ENCODE measurements around the gene CUL4A.

The CUL4A gene

DNA sequence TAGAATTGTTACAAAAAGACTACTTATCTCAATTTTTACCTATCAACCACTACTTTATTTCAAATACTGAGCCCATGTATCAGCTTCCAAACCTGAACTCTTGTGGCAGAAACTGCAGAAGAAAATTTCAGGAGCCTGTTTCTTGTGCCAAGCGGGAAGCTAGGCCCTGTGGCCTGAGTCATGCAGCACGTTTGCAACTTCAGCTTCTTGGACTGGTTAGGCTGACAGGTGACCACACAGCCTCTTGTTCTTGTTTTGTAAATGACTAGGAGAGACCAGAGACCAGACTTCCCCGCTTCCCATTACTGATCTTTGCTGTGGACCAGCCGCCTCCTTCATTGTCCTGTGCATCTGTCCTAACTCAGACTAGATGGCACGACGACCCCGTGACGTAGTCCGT is 84.3 kb downstream of the CUL4A start:
- DNase-seq = no peak

GRCh38 chr13:113295776-113296175 is 86.4 kb downstream of the CUL4A start:
- no peak for DNase-seq

- peak; percentile 91 for DNase-seq
Observed at GRCh38 chr13:113296823-113297369, 87.5 kb downstream of the CUL4A start, which contains the start of gene LAMP1. Gene LAMP1, plus strand, starts transcription at chr13:113297239. Its CDS starts 196 bp downstream, at chr13:113297435.

DNA sequence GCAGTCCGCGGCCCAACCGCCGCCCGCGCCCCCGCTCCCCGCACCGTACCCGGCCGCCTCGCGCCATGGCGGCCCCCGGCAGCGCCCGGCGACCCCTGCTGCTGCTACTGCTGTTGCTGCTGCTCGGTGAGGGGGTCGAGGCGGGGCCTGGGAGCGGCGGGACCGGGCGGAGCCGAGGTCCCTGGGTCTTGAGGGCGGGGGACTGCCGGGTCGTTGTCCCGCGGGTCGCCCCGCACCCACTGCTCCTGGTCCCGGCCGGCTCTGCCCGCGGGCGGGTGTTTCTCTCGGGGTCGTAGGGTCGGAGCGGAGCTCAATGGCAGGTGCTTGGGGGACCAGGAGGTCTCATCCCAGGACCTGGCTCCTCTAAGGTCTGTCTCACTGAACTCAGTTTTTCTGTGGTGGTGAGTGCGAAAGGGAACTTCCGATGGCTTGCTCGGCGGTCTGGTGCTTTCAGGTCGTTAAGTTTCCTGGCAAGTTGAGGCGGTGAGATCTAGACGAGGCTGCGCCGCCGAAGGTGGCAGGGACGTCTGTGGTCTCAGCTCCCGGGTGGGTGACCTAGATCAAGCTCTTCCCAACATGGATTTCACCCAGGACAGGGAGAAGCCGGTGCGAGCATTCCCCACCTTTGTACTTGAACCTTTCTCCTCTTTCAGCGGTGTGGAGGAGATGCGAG is 88.1 kb downstream of the CUL4A start:
- no peak for DNase-seq

GRCh38 chr13:113298043-113298945 is 88.9 kb downstream of the CUL4A start:
- no peak for DNase-seq

DNA sequence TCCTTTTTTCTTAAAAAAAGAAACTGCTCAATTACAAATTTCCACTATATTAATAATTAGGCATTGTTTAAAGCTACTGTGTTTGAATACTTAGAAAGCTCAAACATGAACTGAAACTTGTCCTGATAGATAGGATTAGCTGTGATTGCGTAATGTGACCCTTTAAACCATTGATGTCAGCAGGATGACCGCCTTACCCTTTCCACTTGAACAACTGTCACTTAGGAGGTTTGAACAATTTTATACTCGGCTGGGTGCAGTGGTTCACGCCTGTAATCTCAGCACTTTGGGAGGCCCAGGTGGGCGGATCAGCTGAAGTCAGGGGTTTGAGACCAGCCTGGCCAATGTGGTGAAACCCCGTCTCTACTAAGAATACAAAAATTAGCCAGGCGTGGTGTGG is 90.5 kb downstream of the CUL4A start:
- no peak for DNase-seq

GRCh38 chr13:113302986-113303385 is 93.6 kb downstream of the CUL4A start:
- no peak for DNase-seq

GRCh38 chr13:113304121-113304520 is 94.7 kb downstream of the CUL4A start:
- DNase-seq = no peak

- no peak for DNase-seq
Observed at GRCh38 chr13:113305208-113305607, 95.8 kb downstream of the CUL4A start.

DNA sequence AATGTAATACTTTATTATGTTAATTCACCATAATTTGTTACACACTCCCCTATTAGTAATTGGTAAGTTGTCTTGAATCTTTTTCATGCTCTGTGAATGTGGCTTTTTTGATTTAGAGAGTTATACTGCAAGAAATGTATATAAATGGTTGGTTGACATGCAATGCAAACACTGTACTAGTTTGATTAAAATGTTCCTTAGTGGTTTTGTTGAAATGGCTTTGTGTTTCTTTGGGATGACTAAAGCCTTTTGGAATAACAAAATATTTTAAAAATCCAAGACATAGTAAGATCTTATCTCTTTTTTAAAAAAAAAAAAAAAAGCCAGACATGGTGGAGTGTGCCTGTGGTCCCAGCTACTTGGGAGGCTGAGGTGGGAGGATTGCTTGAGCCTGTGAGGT is 98.1 kb downstream of the CUL4A start:
- DNase-seq = no peak

- no peak for DNase-seq
Observed at GRCh38 chr13:113309473-113309872, 100.1 kb downstream of the CUL4A start.

GRCh38 chr13:113314112-113314511 is 104.7 kb downstream of the CUL4A start:
- peak; percentile 87 for DNase-seq

- DNase-seq = peak; percentile 86
Observed at GRCh38 chr13:113314895-113315470, 105.6 kb downstream of the CUL4A start.

DNA sequence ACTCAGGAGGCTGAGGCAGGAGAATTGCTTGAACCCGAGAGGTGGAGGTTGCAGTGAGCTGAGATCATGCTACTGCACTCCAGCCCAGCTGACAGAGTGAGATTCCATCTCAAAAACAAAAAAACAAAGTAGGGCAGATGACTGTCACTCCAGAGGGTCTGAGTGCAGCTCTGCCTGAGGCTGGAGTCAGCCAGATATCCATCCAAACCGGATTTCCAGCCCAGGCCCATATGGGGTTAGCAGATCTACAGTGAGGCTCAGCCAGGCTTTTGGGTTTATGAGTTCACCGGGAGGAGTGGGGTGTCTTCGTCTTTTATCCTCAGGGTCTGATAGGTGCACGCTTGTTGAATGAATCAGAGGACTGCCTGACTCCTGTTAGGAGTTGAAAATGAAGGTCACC is 106.6 kb downstream of the CUL4A start:
- DNase-seq = no peak

Data from NCI-H526 treated with DMSO at 0.1 percent for 48 hours (cell line).